HCT116 (cell line): Measurements from ENCODE around the gene MED12. TPM values are rescaled to one million over a fixed set of nuclear protein-coding genes. Genes with fewer than 3 reads are reported as not detected.

Source experiments
- ATAC-seq: fragments of 200-7000 bp; cut with Tn5 transposase; 2 replicates; pipeline ENCODE4 v1.9.1; 2020; ENCODE audit warnings: mild to moderate bottlenecking, moderate library complexity
- BruUV-seq: library from RNA; stranded (reverse); fragments of 400-500 nt; replicated peaks from 2 replicates; lab custom pipeline; 2021; lab: Mats Ljungman, UMichigan
- CTCF ChIA-PET: fragments of 300-600 bp; sonication (Branson Sonifier 250); formaldehyde crosslinking; loops from one replicate; lab custom pipeline; 2021; ENCODE audit warnings: antibody characterized with exemption; lab: Charles Lee
- POLR2A ChIA-PET: fragments of 300-600, 350-600 bp; sonication (Branson Sonifier 250); formaldehyde crosslinking; loops from one replicate; lab custom pipeline; 2021; ENCODE audit warnings: antibody characterized with exemption; lab: Charles Lee
- RAD21 ChIA-PET, 2 experiments: fragments of 300-600 bp; sonication (Branson Sonifier 250); formaldehyde crosslinking; loops; one replicate each; lab custom pipeline; 2023; ENCODE audit warnings: low total read pairs in 2 of 2; ENCODE audit not compliant: uncharacterized antibody in 2 of 2, unreplicated experiment in 2 of 2, low non-redundant PET in 1 of 2; lab: Charles Lee
- DNase-seq: peaks from one replicate; pipeline ENCODE4 v3.0.0-alpha.2; 2010; ENCODE audit warnings: low read depth, low spot score
- H2AFZ ChIP-seq: fragments of 200-600 bp; shearing (Covaris generic), sonication (generic); 2 replicates; pipeline ENCODE4 v1.6.1; 2017; ENCODE audit warnings: low read depth, mixed run types, mixed read lengths, antibody characterized with exemption, low read length; ENCODE audit not compliant: poor library complexity, severe bottlenecking
- H3K27ac ChIP-seq: 2 replicates; pipeline ENCODE4 v1.5.1; 2012; ENCODE audit warnings: low read depth, low read length
- H3K27me3 ChIP-seq: fragments of 200-600 bp; sonication (generic); 2 replicates; pipeline ENCODE4 v1.6.1; 2016; ENCODE audit warnings: mixed run types, low read length, mixed read lengths; ENCODE audit not compliant: insufficient read depth
- H3K36me3 ChIP-seq, 2 experiments: fragments of 200-500 bp in 1 of 2; fragments of 200-600 bp in 1 of 2; sonication (Bioruptor generic) in 1 of 2; sonication (generic) in 1 of 2; 2 replicates each; pipeline versions ENCODE4 v1.5.1 to v1.6.1; 2014 to 2016; ENCODE audit warnings: low read length in 2 of 2, inconsistent platforms in 1 of 2, mixed read lengths in 1 of 2, mixed run types in 1 of 2; ENCODE audit not compliant: insufficient read depth in 2 of 2, control insufficient read depth in 1 of 2
- H3K4me1 ChIP-seq, 2 experiments: fragments of 200-600 bp in 1 of 2; sonication (generic) in 1 of 2; 2 replicates each; pipeline versions ENCODE4 v1.5.1 to v1.6.1; 2012 to 2017; ENCODE audit warnings: low read length in 2 of 2, inconsistent platforms in 1 of 2, mild to moderate bottlenecking in 1 of 2, mixed read lengths in 1 of 2, mixed run types in 1 of 2, moderate library complexity in 1 of 2; ENCODE audit not compliant: insufficient read depth in 2 of 2, control insufficient read depth in 1 of 2
- H3K4me2 ChIP-seq: fragments of 200-600 bp; sonication (generic); 2 replicates; pipeline ENCODE4 v1.6.1; 2017; ENCODE audit warnings: mixed run types, low read length, mixed read lengths
- H3K4me3 ChIP-seq, 2 experiments: fragments of 200-600 bp in 1 of 2; sonication (generic) in 1 of 2; replicated peaks in 1 of 2; 2 replicates each; pipeline ENCODE4 v1.5.1; 2011 to 2016; ENCODE audit warnings: low read length in 2 of 2, control low read depth in 1 of 2, low read depth in 1 of 2, mild to moderate bottlenecking in 1 of 2, mixed read lengths in 1 of 2, mixed run types in 1 of 2
- H3K79me2 ChIP-seq: fragments of 200-600 bp; sonication (generic); 2 replicates; pipeline ENCODE4 v1.6.1; 2017; ENCODE audit warnings: mild to moderate bottlenecking, mixed run types, low read length, moderate library complexity, mixed read lengths; ENCODE audit not compliant: insufficient read depth
- H3K9ac ChIP-seq: fragments of 200-600 bp; sonication (generic); 2 replicates; pipeline ENCODE4 v1.6.1; 2016; ENCODE audit warnings: low read length, mixed read lengths
- H3K9me2 ChIP-seq: fragments of 200-600 bp; sonication (generic), shearing (Covaris generic); 2 replicates; pipeline ENCODE4 v1.6.1; 2017; ENCODE audit warnings: mixed run types, mild to moderate bottlenecking, moderate library complexity; ENCODE audit not compliant: insufficient read depth
- H3K9me3 ChIP-seq, 2 experiments: fragments of 200-500 bp in 1 of 2; fragments of 200-600 bp in 1 of 2; sonication (Bioruptor generic) in 1 of 2; sonication (generic) in 1 of 2; 2 replicates each; pipeline ENCODE4 v1.6.1; 2014 to 2017; ENCODE audit warnings: low read length in 2 of 2, mixed read lengths in 2 of 2, inconsistent platforms in 1 of 2, low read depth in 1 of 2, mild to moderate bottlenecking in 1 of 2, mixed run types in 1 of 2, moderate library complexity in 1 of 2; ENCODE audit not compliant: control insufficient read depth in 1 of 2, insufficient read depth in 1 of 2
- H4K20me1 ChIP-seq: fragments of 200-600 bp; sonication (generic), shearing (Covaris generic); 2 replicates; pipeline ENCODE4 v1.6.1; 2017; ENCODE audit warnings: mixed run types, mild to moderate bottlenecking, moderate library complexity; ENCODE audit not compliant: insufficient read depth
- CBX3 ChIP-seq: IDR thresholded peaks from 2 replicates; pipeline ENCODE4 v1.6.1; 2012; ENCODE audit warnings: low read depth
- CEBPB ChIP-seq: IDR thresholded peaks from 2 replicates; pipeline ENCODE4 v1.6.1; 2012; ENCODE audit warnings: low read depth
- EZH2 ChIP-seq: fragments of 200-600 bp; sonication (generic); IDR thresholded peaks from 2 replicates; pipeline ENCODE4 v1.6.1; 2017; ENCODE audit warnings: antibody characterized with exemption, mixed run types
- FOSL1 ChIP-seq: IDR thresholded peaks from 2 replicates; pipeline ENCODE4 v1.6.1; 2012; ENCODE audit warnings: low read depth
- JUND ChIP-seq: IDR thresholded peaks from 2 replicates; pipeline ENCODE4 v1.6.1; 2012
- MAX ChIP-seq: IDR thresholded peaks from 2 replicates; pipeline ENCODE4 v1.6.1; 2012
- POLR2A ChIP-seq: IDR thresholded peaks from 2 replicates; pipeline ENCODE4 v1.7.0; 2011; ENCODE audit warnings: borderline replicate concordance; ENCODE audit not compliant: insufficient read depth, insufficient read length; ENCODE audit errors: extremely low read depth
- POLR2AphosphoS5 ChIP-seq: IDR thresholded peaks from 2 replicates; pipeline ENCODE4 v1.6.1; 2011; ENCODE audit warnings: mild to moderate bottlenecking, low read depth, low read length, moderate library complexity
- SRF ChIP-seq: IDR thresholded peaks from 2 replicates; pipeline ENCODE4 v1.6.1; 2012; ENCODE audit warnings: low read depth
- YY1 ChIP-seq: IDR thresholded peaks from 2 replicates; pipeline ENCODE4 v1.6.1; 2011; ENCODE audit warnings: low read length, low read depth, moderate library complexity, mild to moderate bottlenecking; ENCODE audit not compliant: insufficient replicate concordance; ENCODE audit errors: extremely low read depth
- intact Hi-C: fragments of 100-400 bp; cut with micrococcal nuclease; formaldehyde crosslinking; loops from 2 replicates; pipeline ENCODE4 v1.10.0; 2022
- total RNA-seq: library from RNA; stranded (reverse); gene quantifications from one replicate; pipeline ENCODE4 v1.2.1, GENCODE V29; 2021; ENCODE audit not compliant: unreplicated experiment
- TF ChIP-seq, protein P1 (sequence below): IDR thresholded peaks from 2 replicates; pipeline ENCODE4 v1.6.1; 2011; ENCODE audit warnings: mild to moderate bottlenecking, low read length, moderate library complexity; ENCODE audit not compliant: insufficient replicate concordance; ENCODE audit errors: extremely low read depth

The MED12 gene
- total RNA-seq, 1 experiment from 2014 or later = 32.8 TPM

- Histone ChIP-seq H3K27me3 (no peaks in the 10 kb centered on the region), H3K4me1 (peaks cover 0 to 9% of the 10 kb centered on the region in 2 experiments; a peak in 1 of 4 replicates), H3K4me2 (no peak overlapping the region), H3K4me3 (no peak overlapping the region), H3K9me3 (no peaks in the 10 kb centered on the region), H3K9ac (no peak overlapping the region), H3K36me3 (no peaks in the 10 kb centered on the region), H3K79me2 (no peaks in the 10 kb centered on the region), H2AFZ (no peak overlapping the region)
- ATAC-seq = no peak
- CTCF ChIA-PET = interaction anchor here (1.1 kb wide), 1 partner anchor 30 kb away, joined by 3 read pairs; no protein-coding TSS in a partner anchor
- intact Hi-C loops = no loop called here
- DNase-seq = no peak
- no peak for TF ChIP-seq SRF
- TF ChIP-seq POLR2AphosphoS5 = no peak
- TF ChIP-seq, protein P1, sequence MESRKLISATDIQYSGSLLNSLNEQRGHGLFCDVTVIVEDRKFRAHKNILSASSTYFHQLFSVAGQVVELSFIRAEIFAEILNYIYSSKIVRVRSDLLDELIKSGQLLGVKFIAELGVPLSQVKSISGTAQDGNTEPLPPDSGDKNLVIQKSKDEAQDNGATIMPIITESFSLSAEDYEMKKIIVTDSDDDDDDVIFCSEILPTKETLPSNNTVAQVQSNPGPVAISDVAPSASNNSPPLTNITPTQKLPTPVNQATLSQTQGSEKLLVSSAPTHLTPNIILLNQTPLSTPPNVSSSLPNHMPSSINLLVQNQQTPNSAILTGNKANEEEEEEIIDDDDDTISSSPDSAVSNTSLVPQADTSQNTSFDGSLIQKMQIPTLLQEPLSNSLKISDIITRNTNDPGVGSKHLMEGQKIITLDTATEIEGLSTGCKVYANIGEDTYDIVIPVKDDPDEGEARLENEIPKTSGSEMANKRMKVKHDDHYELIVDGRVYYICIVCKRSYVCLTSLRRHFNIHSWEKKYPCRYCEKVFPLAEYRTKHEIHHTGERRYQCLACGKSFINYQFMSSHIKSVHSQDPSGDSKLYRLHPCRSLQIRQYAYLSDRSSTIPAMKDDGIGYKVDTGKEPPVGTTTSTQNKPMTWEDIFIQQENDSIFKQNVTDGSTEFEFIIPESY = no peak
- no peak for TF ChIP-seq FOSL1
- no peak for TF ChIP-seq YY1
- TF ChIP-seq CEBPB = no peak
- TF ChIP-seq POLR2A = no peak
- TF ChIP-seq CBX3 = no peak
- TF ChIP-seq MAX = no peak
- no peak for TF ChIP-seq EZH2
- no peak for TF ChIP-seq JUND
- TF ChIP-seq, all 23 proteins: peak for 0
- no peak overlapping the region for H3K27ac ChIP-seq
- RAD21 ChIA-PET = no interaction called here
- no peaks in the 10 kb centered on the region for H3K9me2 ChIP-seq
- no peaks in the 10 kb centered on the region for H4K20me1 ChIP-seq
- no TSS peak for BruUV-seq
- POLR2A ChIA-PET = no interaction called here
Measured at GRCh38 chrX:71100581-71101505, 17.6 kb upstream of the MED12 start.
